Measurements from ENCODE around the gene ATXN7L3. TPM values are rescaled to one million over a fixed set of nuclear protein-coding genes. Genes with fewer than 3 reads are reported as not detected.

ATXN7L3 gene
- total RNA-seq, 1 experiment from 2014 or later, result 93.1 TPM

GRCh38 chr17:44184212-44184810 is 15.4 kb downstream of the ATXN7L3 start:
- DNase-seq, result no peak
- no peak overlapping the region for H3K27ac Mint-ChIP-seq (ENCODE audit: unreplicated experiment)
- H3K36me3 Mint-ChIP-seq (ENCODE audit: insufficient read depth, unreplicated experiment), result peaks cover 58% of the 10 kb centered on the region
- CTCF ChIA-PET, result interaction anchor here (0.5 kb wide), 1 partner anchor 11 kb away, joined by 4 read pairs; no protein-coding TSS in a partner anchor
- no TSS peak for BruUV-seq (replicated peaks)
- intact Hi-C loops (cut with micrococcal nuclease; ENCODE audit: unreplicated experiment), result no loop called here
- H3K4me1 Mint-ChIP-seq (ENCODE audit: low read depth, unreplicated experiment), result peaks cover 21% of the 10 kb centered on the region
- H3K4me3 Mint-ChIP-seq (ENCODE audit: low read depth, unreplicated experiment), result no peak overlapping the region
- no peaks in the 10 kb centered on the region for H3K9me3 Mint-ChIP-seq (ENCODE audit: low read depth, unreplicated experiment)
- TF ChIP-seq, protein P1, sequence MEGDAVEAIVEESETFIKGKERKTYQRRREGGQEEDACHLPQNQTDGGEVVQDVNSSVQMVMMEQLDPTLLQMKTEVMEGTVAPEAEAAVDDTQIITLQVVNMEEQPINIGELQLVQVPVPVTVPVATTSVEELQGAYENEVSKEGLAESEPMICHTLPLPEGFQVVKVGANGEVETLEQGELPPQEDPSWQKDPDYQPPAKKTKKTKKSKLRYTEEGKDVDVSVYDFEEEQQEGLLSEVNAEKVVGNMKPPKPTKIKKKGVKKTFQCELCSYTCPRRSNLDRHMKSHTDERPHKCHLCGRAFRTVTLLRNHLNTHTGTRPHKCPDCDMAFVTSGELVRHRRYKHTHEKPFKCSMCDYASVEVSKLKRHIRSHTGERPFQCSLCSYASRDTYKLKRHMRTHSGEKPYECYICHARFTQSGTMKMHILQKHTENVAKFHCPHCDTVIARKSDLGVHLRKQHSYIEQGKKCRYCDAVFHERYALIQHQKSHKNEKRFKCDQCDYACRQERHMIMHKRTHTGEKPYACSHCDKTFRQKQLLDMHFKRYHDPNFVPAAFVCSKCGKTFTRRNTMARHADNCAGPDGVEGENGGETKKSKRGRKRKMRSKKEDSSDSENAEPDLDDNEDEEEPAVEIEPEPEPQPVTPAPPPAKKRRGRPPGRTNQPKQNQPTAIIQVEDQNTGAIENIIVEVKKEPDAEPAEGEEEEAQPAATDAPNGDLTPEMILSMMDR (IDR thresholded peaks at IDR 0.05; ENCODE audit: unreplicated experiment), result no peak
- no peaks in the 10 kb centered on the region for H3K27me3 Mint-ChIP-seq (ENCODE audit: unreplicated experiment)

DNA sequence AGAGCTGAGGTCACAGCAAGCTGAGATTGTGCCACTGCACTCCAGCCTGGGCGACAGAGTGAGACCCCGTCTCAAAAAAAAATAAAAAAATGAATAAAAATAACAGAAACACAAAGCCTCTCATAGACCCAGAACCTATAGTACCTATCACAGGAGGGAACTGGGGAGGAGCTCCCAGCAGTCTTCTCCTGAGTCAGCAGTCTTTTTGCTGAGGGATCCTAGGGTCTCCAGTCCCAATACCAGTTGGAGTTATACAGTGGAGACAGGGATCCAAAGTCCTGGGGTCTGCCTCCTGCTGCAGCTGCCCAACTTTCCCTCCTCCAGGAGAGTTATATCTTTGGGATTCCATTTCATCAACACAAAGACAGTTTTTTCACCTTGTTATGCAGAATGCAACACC is 16.7 kb downstream of the ATXN7L3 start:
- TF ChIP-seq, protein P1 (IDR thresholded peaks at IDR 0.05; ENCODE audit: unreplicated experiment), result no peak
- CTCF ChIA-PET, result interaction anchor here (0.7 to 1.0 kb wide), 2 partner anchors 15 to 67 kb away, joined by 3 to 5 read pairs; no protein-coding TSS in a partner anchor
- BruUV-seq (replicated peaks), result no TSS peak
- intact Hi-C loops (cut with micrococcal nuclease; ENCODE audit: unreplicated experiment), result no loop called here
- H3K4me1 Mint-ChIP-seq (ENCODE audit: low read depth, unreplicated experiment), result peaks cover 18% of the 10 kb centered on the region
- H3K27ac Mint-ChIP-seq (ENCODE audit: unreplicated experiment), result no peak overlapping the region
- H3K27me3 Mint-ChIP-seq (ENCODE audit: unreplicated experiment), result no peaks in the 10 kb centered on the region
- H3K36me3 Mint-ChIP-seq (ENCODE audit: insufficient read depth, unreplicated experiment), result peaks cover 55% of the 10 kb centered on the region
- DNase-seq, result no peak
- no peaks in the 10 kb centered on the region for H3K9me3 Mint-ChIP-seq (ENCODE audit: low read depth, unreplicated experiment)
- H3K4me3 Mint-ChIP-seq (ENCODE audit: low read depth, unreplicated experiment), result no peak overlapping the region

GRCh38 chr17:44178133-44178532 is 21.6 kb downstream of the ATXN7L3 start:
- no peak for DNase-seq
- Mint-ChIP-seq H3K27me3 (ENCODE audit: unreplicated experiment) (no peaks in the 10 kb centered on the region), H3K4me3 (ENCODE audit: low read depth, unreplicated experiment) (no peak overlapping the region), H3K36me3 (ENCODE audit: insufficient read depth, unreplicated experiment) (peaks cover 44% of the 10 kb centered on the region), H3K9me3 (ENCODE audit: low read depth, unreplicated experiment) (no peaks in the 10 kb centered on the region), H3K4me1 (ENCODE audit: low read depth, unreplicated experiment) (no peaks in the 10 kb centered on the region), H3K27ac (ENCODE audit: unreplicated experiment) (no peak overlapping the region)
- intact Hi-C loops (cut with micrococcal nuclease; ENCODE audit: unreplicated experiment), result no loop called here
- CTCF ChIA-PET, result no interaction called here
- no TSS peak for BruUV-seq (replicated peaks)
- TF ChIP-seq, protein P1 (IDR thresholded peaks at IDR 0.05; ENCODE audit: unreplicated experiment), result no peak

- CTCF ChIA-PET, result no interaction called here
- BruUV-seq (replicated peaks), result no TSS peak
- intact Hi-C loops (cut with micrococcal nuclease; ENCODE audit: unreplicated experiment), result no loop called here
Observed at GRCh38 chr17:44177640-44178039, 22.0 kb downstream of the ATXN7L3 start.

More at GRCh38 chr17:44177640-44178039, 22.0 kb downstream of the ATXN7L3 start:
- Mint-ChIP-seq H3K9me3 (ENCODE audit: low read depth, unreplicated experiment) (no peaks in the 10 kb centered on the region), H3K36me3 (ENCODE audit: insufficient read depth, unreplicated experiment) (peaks cover 45% of the 10 kb centered on the region), H3K4me3 (ENCODE audit: low read depth, unreplicated experiment) (no peak overlapping the region), H3K4me1 (ENCODE audit: low read depth, unreplicated experiment) (no peaks in the 10 kb centered on the region), H3K27ac (ENCODE audit: unreplicated experiment) (no peak overlapping the region), H3K27me3 (ENCODE audit: unreplicated experiment) (no peaks in the 10 kb centered on the region)
- DNase-seq, result no peak
- TF ChIP-seq, protein P1 (IDR thresholded peaks at IDR 0.05; ENCODE audit: unreplicated experiment), result no peak

Data from Calu3 (cell line).